Eye (tissue), 1 donor: ENCODE results near the gene SAT1.
"Not testable (repeated sequence)": the region's sequence is repeated elsewhere in the genome, so short reads cannot be mapped to it uniquely, and the experiment has no call there.

ENCODE experiments used
- DNase-seq: peaks from one replicate; pipeline ENCODE4 v3.0.0-alpha.2; 2015

The SAT1 gene

DNA sequence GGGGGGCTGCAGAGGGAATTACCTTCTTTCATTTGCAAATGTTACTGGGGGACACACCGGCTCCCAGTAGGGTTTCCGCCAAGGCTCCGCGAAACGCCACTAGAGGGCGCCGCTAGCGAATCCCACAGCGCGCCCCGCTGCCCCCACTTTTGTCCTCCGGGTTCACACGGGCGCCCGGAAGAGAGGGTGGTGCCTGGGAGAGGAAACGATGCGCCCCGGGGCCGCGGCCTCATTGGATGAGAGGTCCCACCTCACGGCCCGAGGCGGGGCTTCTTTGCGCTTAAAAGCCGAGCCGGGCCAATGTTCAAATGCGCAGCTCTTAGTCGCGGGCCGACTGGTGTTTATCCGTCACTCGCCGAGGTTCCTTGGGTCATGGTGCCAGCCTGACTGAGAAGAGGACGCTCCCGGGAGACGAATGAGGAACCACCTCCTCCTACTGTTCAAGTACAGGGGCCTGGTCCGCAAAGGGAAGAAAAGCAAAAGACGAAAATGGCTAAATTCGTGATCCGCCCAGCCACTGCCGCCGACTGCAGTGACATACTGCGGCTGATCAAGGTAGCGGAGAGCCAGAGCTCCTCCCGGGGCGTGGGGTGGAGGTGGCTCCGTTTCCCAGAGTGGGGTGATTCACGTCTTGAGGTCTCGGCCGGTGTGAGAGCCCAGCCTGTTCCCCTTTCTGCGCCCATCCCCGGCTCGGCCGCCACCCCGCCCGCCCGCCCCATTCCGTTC is at the start of gene SAT1:
Gene SAT1 (plus strand): TSS at position 311 of the 726 bp plus-strand sequence. CDS start 179 bp downstream, at position 490.
- DNase-seq: peak; percentile 95

- DNase-seq: no peak
Measured at GRCh38 chrX:23736030-23736429, 46.9 kb upstream of the SAT1 start.

GRCh38 chrX:23737413-23737812 is 45.6 kb upstream of the SAT1 start:
- no peak for DNase-seq

DNA sequence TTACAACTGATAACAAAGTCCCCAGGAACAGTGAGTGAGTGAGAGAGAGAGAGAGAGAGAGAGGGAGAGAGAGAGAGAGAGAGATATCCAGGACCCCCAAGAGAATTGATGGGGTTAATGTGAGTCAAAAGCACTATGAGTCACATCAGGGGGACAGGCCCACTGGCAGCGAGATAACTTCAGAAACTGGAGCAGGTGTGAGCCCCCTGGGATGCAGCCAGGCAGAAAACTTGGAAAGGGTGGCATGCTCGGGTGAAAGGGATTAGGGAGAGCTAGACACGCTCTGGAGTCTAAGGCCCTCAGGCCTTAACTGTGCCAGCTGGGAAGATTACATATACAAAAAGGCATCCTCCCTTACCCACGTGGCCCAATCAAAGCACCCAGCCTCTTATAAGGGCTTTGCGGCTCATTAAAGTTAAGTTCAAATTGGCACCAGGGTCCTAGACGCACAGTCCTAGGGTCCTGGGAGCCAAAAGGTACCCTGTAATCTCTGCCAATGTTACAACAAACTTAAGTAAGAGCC is 40.7 kb upstream of the SAT1 start:
- DNase-seq: peak; percentile 75

GRCh38 chrX:23742697-23743622 is 40.0 kb upstream of the SAT1 start, which contains the start of gene ACOT9:
ACOT9 (minus strand) TSS chrX:23743276; CDS start chrX:23743144, 132 bp downstream.
- peak; percentile 91 for DNase-seq

DNA sequence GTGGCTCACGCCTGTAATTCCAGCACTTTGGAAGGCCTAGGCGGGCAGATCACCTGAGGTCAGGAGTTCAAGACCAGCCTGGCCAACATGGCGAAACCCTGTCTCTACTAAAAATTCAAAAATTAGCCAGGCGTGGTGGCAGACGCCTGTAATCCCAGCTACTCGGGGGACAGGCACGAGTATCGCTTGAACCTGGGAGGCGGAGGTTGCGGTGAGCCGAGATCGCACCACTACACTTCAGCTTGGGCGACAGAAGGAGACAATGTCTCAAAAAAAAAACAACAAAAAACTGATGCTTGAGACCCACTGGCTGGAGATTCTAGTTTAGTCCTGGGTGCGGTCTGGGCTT is 39.4 kb upstream of the SAT1 start:
- DNase-seq: peak; percentile 1

DNA sequence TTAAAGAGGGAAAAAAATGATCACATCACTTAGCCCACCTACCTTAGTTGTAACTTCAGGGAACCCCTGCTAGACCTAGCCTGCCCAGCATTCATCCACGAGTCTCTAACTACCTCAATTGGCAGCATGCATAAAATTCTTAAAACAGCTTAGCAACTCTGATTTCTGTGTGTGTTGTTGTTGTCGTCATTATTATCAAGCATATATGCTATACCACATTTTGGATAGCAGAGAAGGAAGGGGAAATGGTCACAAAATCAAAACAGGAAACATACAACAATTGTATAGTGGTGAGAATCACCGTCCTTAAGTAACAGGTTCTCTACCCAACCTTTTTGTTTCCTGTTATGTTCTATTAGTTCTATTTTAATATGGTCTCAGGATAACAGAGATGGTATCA is 37.2 kb upstream of the SAT1 start:
- no peak for DNase-seq

- DNase-seq: no peak
Measured at GRCh38 chrX:23749129-23749528, 33.8 kb upstream of the SAT1 start.

DNA sequence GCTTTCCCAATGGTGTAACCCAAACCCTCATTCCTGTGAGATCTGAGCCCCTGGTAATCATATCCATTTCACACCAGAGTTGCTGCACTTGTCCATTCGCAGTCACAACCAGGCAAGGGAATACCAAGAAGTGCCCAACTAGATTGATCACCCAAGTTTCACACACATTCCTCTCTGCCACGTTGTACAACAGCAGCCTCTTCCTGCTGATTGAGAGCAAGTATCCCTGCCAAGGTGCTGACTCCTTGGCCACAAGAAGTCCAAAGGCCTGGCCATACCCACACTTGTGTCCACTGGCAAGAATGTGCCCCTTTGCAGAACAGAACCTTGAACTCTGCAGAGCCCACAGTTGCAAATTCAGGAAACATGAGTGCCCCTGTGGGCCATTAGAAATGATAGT is 33.4 kb upstream of the SAT1 start:
- DNase-seq: no peak

- peak; percentile 14 for DNase-seq
Measured at GRCh38 chrX:23752740-23753415, 30.1 kb upstream of the SAT1 start.

- no peak for DNase-seq
Measured at GRCh38 chrX:23754664-23755063, 28.3 kb upstream of the SAT1 start.

- peak; percentile 48 for DNase-seq
Measured at GRCh38 chrX:23756165-23756564, 26.8 kb upstream of the SAT1 start.

- DNase-seq: no peak
Measured at GRCh38 chrX:23759821-23760220, 23.2 kb upstream of the SAT1 start.

DNA sequence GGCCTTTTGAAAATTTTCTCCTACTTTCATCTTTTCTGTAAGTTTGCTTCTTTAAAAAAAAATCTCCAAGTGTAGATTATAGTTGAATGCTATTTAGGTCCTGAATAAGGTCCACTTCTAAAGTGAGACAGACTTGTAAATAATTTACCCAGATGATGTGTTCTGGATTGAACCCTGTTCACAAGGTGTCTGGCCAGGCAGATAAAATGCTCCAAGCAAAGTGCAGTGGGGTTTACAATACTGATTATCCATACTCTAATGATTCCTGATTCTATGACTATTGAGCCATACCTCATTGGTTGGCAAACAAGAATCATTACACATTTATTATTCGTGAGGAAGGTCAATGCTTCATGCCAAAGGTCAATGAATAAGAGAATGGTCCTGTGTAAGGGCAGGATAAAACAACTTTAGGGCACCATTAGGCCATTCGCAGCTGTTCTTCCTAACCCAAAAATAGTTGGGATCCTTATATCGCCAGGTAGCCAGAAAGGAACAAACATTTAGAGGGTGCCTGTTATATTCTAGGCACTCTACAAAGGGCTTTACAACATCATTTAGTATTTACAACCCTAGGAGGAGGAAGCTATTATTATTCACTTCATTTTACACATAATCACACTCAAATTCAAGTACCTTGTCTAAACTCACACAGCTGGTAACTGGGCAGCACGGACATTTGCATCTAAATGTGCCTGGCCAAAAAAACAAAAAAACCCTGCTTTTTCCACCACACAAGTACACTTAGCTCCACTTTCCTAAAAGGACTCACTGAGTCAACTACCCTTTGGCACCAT is 18.6 kb upstream of the SAT1 start:
- no peak for DNase-seq

DNA sequence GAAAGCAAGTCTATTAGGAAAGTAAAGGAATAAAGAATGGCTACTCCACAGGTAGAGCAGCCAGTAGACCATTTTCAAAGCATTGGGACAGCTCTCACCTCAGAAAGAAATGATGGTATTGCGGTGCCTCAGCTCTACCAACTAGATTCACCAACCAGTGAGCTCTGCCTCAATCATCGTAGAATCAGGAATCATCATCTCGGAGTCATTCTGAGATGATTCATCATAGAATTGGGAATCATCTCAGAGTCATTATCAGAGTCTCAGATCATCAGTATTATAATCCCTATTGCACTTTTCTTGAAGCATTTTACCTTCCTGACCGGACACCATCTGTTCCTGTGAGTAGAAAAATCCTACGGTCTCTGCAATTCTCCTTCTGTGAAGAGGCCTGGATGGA is 17.5 kb upstream of the SAT1 start:
- DNase-seq: no peak

DNA sequence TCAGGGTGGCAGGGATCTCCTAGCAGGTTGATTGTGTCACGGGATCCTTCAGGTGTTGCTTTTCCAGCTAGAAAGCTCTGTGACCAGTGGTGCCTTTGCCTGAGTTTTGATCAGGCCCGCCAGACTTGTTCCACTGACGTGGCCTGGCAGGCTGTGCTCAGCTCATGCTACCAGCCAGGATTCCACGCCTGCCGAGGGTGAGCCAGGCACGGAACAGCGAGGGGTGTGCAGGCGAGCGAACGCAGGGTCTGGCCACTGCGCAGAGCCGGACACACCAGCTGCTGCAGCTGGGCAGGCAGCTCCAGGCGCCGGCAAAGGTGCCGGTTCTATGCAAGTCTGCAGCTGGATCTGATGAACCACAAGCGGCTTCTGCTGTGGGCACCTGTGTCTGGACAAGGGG is 17.1 kb upstream of the SAT1 start:
- no peak for DNase-seq

DNA sequence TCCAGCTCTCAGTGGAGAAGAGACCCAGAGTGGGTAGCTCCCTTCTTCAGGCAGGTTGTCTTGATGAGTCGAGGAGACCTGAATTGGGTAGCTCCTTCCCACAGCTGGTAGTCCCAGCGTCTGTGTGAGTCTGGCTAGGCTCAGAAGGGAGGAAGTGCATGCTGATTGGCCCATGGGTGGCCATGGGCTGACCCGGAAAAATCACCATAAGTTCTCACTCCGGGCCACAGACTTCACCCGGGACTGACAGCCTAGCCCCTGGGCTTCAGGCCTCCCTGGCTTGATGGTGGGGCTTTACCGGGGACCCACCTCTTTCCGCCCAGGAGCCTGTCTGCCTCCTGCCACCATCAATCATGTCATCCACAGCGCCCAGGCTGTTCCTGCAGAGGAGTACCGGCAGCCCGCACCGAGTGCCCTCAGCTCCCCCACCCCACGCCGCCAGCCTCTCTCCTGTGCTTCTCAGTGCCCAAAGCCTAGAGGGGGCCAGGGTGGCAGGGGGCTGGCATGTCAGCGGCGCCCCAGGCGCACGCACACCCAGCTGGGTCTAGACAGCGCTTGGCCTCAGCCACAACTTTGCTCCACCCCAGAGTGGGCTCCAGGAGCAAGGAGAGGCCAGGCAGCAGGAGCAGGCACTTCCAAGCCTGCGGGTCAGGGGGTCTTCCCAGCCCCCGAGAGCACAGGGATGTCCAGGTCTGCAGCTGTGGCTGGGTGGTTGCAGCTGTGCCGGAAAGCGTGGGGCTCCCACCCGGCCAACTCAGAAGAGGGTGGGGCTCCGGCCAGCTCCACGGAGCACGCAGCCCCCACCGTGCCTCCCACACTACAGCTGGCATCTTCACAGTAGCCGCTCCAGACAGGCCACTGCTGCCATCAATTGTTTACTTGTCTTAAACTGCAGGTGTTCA is 16.1 kb upstream of the SAT1 start:
- DNase-seq: no peak

DNA sequence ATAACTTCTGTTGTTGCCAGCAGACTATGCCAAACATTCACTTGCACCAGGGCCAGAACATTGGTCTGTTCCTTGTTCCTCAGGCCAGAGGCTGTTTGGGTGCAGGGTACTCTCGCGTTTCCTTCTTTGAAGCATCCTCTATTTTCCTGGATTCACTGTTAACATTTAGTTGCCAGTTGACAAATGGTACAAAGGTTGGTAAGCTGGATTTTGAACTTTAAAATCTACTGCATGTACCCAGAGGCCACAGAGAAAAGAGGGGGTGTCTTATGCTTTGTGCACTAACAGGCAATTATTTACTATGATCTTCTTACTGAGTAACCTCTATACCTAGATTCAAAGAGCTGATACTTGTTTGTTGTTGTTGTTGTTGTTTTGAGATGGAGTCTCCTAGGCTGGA is 12.8 kb upstream of the SAT1 start:
- no peak for DNase-seq

DNA sequence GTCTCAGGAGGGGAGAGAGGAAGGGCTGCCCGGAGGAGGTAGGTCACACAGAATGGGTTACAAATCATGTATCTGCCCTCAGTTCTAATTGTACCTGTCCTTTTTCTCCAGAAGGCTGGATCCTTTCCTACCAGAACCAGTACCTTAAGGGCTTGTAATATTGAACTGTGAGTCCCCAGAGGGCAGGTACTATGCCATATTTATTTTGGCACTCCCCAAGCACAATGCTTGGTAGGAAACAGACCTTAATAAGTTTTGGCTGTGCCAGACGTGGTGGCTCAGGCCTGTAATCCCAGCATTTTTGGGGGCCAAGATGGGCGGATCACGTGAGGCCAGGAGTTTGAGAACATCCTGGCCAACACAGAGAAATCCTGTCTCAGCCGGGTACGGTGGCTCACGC is 11.9 kb upstream of the SAT1 start:
- DNase-seq: not testable (repeated sequence)

DNA sequence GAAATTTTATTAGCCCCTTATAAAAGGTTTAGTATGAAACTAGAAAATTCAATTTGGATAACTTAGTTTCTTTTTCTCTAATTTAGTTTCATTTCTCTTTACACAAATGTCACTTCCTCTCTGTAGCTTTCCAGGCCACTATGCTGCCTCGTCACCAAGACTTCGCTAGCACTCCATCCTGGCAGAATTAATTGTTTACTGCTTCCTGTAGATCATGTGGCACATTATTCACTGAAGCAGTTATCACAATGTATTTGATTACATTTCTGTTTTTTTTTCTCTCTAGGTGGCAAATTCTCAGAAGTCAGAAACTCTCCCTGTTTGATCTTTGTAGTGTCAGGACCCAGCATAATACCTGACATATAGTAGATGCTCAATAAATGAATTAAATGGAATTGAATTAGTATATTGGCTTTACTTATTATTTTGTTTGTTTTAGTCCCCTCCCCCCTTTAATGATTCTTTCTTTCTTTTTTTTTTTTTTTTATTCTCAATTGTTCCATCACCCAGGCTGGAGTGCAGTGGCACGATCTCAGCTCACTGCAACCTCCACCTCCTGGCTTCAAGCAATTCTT is 9.3 kb upstream of the SAT1 start:
- DNase-seq: no peak

DNA sequence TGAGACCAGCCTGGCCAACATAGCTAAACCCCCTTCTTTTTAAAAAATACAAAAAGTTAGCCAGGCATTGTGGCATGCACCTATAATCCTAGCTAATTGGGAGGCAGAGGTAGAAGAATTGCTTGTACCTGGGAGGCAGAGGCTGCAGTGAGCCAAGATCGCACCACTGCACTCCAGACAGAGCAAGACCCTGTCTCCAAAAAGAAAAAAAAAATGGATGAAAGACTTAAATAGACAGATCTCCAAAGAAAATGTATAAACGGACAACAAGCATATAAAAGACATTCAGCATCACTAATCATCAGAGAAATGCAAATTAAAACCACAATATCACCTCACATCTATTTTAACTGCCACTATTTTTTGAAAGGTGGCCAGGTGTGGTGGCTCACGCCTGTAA is 6.6 kb upstream of the SAT1 start:
- no peak for DNase-seq
